Hepatocyte (in vitro differentiated cells): ENCODE results near the gene TNFSF11. TPM values are rescaled to one million over a fixed set of nuclear protein-coding genes. Genes with fewer than 3 reads are reported as not detected.
"Not testable (repeated sequence)": the region's sequence is repeated elsewhere in the genome, so short reads cannot be mapped to it uniquely, and the experiment has no call there.

Source experiments
- DNase-seq: peaks from one replicate; pipeline ENCODE4 v3.0.0-alpha.2; 2016; ENCODE audit warnings: low spot score
- H2AFZ ChIP-seq: fragments of 200-600 bp; sonication (generic); 2 replicates; pipeline ENCODE4 v1.6.0; 2016; ENCODE audit warnings: antibody characterized with exemption, mild to moderate bottlenecking
- H3K27ac ChIP-seq: fragments of 200-600 bp; sonication (generic); 2 replicates; pipeline ENCODE4 v1.5.1; 2016; ENCODE audit warnings: mild to moderate bottlenecking
- H3K27me3 ChIP-seq: fragments of 200-600 bp; sonication (generic); 2 replicates; pipeline ENCODE4 v1.6.1; 2016
- H3K36me3 ChIP-seq: fragments of 200-600 bp; sonication (generic); replicated peaks from 2 replicates; pipeline ENCODE4 v1.5.1; 2016; ENCODE audit warnings: low read depth; ENCODE audit not compliant: insufficient read depth
- H3K4me1 ChIP-seq: fragments of 200-600 bp; sonication (generic); 2 replicates; pipeline ENCODE4 v1.5.1; 2016; ENCODE audit warnings: mild to moderate bottlenecking, moderate library complexity; ENCODE audit not compliant: insufficient read depth
- H3K4me2 ChIP-seq: fragments of 200-600 bp; sonication (generic); 2 replicates; pipeline ENCODE4 v1.6.0; 2016
- H3K4me3 ChIP-seq: fragments of 200-600 bp; sonication (generic); 2 replicates; pipeline ENCODE4 v1.5.1; 2016; ENCODE audit warnings: mild to moderate bottlenecking
- H3K79me2 ChIP-seq: fragments of 200-600 bp; sonication (generic); 2 replicates; pipeline ENCODE4 v1.6.0; 2017; ENCODE audit warnings: mild to moderate bottlenecking
- H3K9me2 ChIP-seq: fragments of 200-600 bp; sonication (generic); replicated peaks from 2 replicates; pipeline ENCODE4 v1.6.0; 2017; ENCODE audit warnings: mild to moderate bottlenecking; ENCODE audit not compliant: insufficient read depth
- H3K9me3 ChIP-seq: fragments of 200-600 bp; sonication (generic); 2 replicates; pipeline ENCODE4 v1.5.1; 2016; ENCODE audit warnings: low read depth, mild to moderate bottlenecking
- H4K20me1 ChIP-seq: fragments of 200-600 bp; sonication (generic); 2 replicates; pipeline ENCODE4 v1.6.0; 2016; ENCODE audit warnings: mild to moderate bottlenecking; ENCODE audit not compliant: insufficient read depth, poor library complexity, severe bottlenecking
- CTCF ChIP-seq: fragments of 200-600 bp; sonication (generic); IDR thresholded peaks from 2 replicates; pipeline ENCODE4 v1.5.1; 2016; ENCODE audit warnings: antibody characterized with exemption, mild to moderate bottlenecking; ENCODE audit not compliant: poor library complexity
- EZH2 ChIP-seq: fragments of 200-600 bp; sonication (generic); IDR thresholded peaks from 2 replicates; pipeline ENCODE4 v1.6.1; 2016; ENCODE audit warnings: antibody characterized with exemption, mild to moderate bottlenecking, borderline replicate concordance
- EZH2phosphoT487 ChIP-seq: fragments of 200-600 bp; sonication (generic); IDR thresholded peaks from one replicate; pipeline ENCODE4 v1.6.1; 2018; ENCODE audit warnings: antibody characterized with exemption, mild to moderate bottlenecking, low read depth, moderate library complexity; ENCODE audit not compliant: unreplicated experiment, severe bottlenecking
- WGBS: methylation state at CpG from one replicate; pipeline ENCODE4 v1.1.6; 2016; ENCODE audit warnings: low lambda C conversion rate; ENCODE audit errors: missing lambda C conversion rate; 5-methylcytosine and 5-hydroxymethylcytosine counted together
- polyA plus RNA-seq: library from polyadenylated mRNA; unstranded; fragments of >200 nt; fragmentation: Nextera tagmentation; extraction: Ambion mirVana; gene quantifications from 2 replicates; pipeline ENCODE4 v1.2.1, GENCODE V29; 2016
- total RNA-seq: library from RNA; depleted of rRNA; stranded (reverse); fragments of >200 nt; gene quantifications from 2 replicates; pipeline ENCODE4 v1.2.3, GENCODE V29; 2014

Gene TNFSF11
- total and polyA plus RNA-seq, 2 experiments from 2014 or later = 0.83 TPM; not detected in 1

GRCh38 chr13:42551611-42552010, 22.3 kb upstream of the TNFSF11 start:
- no peak for DNase-seq
- TF ChIP-seq EZH2 (no peak), CTCF (no peak)
- no peaks in the 10 kb centered on the region for H3K36me3 ChIP-seq
- H4K20me1 ChIP-seq = no peaks in the 10 kb centered on the region
- no peaks in the 10 kb centered on the region for H3K79me2 ChIP-seq
- 95% methylated on average over 2 of the region's 2 CpGs for WGBS
- H3K27ac ChIP-seq = no peak overlapping the region
- H2AFZ ChIP-seq = no peak overlapping the region
- H3K4me1 ChIP-seq = peaks cover 9% of the 10 kb centered on the region
- no peaks in the 10 kb centered on the region for H3K9me3 ChIP-seq
- H3K4me3 ChIP-seq = no peak overlapping the region
- H3K9me2 ChIP-seq = no peaks in the 10 kb centered on the region
- no peaks in the 10 kb centered on the region for H3K27me3 ChIP-seq
- H3K4me2 ChIP-seq = no peak overlapping the region

- no peaks in the 10 kb centered on the region for H3K79me2 ChIP-seq
- WGBS = 71% methylated on average over 3 of the region's 3 CpGs
- H3K27me3 ChIP-seq = no peaks in the 10 kb centered on the region
- no peaks in the 10 kb centered on the region for H4K20me1 ChIP-seq
- H3K9me2 ChIP-seq = no peaks in the 10 kb centered on the region
- no peaks in the 10 kb centered on the region for H3K36me3 ChIP-seq
- peak overlapping the region; percentile 52 for H3K27ac ChIP-seq
- no peaks in the 10 kb centered on the region for H3K9me3 ChIP-seq
- H3K4me2 ChIP-seq = no peak overlapping the region
- no peak overlapping the region for H2AFZ ChIP-seq
- TF ChIP-seq CTCF (no peak), EZH2 (no peak), EZH2phosphoT487 (no peak)
- H3K4me1 ChIP-seq = peaks cover 9% of the 10 kb centered on the region
- DNase-seq = peak; percentile 56
- no peak overlapping the region for H3K4me3 ChIP-seq
These were observed 20.6 kb upstream of the TNFSF11 start for GRCh38 chr13:42553098-42554046.

GRCh38 chr13:42559057-42559456, 14.9 kb upstream of the TNFSF11 start:
- TF ChIP-seq EZH2 = no peak
- H3K4me3 ChIP-seq = no peak overlapping the region

GRCh38 chr13:42559573-42560218, 14.3 kb upstream of the TNFSF11 start:
- H4K20me1 ChIP-seq, H2AFZ ChIP-seq, H3K79me2 ChIP-seq, DNase-seq, H3K27ac ChIP-seq, H3K4me3 ChIP-seq, H3K4me1 ChIP-seq, H3K9me2 ChIP-seq, H3K36me3 ChIP-seq, H3K27me3 ChIP-seq, H3K4me2 ChIP-seq, H3K9me3 ChIP-seq: not testable (repeated sequence)
- 97% methylated on average over 30 of the region's 36 CpGs for WGBS

More at GRCh38 chr13:42559057-42559456, 14.9 kb upstream of the TNFSF11 start:
- Histone ChIP-seq H3K9me2 (no peaks in the 10 kb centered on the region), H3K79me2 (no peaks in the 10 kb centered on the region), H3K36me3 (no peaks in the 10 kb centered on the region), H3K4me2 (no peak overlapping the region), H3K4me1 (peaks cover 6% of the 10 kb centered on the region), H2AFZ (no peak overlapping the region), H3K9me3 (no peaks in the 10 kb centered on the region), H4K20me1 (no peaks in the 10 kb centered on the region), H3K27ac (no peak overlapping the region), H3K27me3 (no peaks in the 10 kb centered on the region)
- DNase-seq = no peak

DNA sequence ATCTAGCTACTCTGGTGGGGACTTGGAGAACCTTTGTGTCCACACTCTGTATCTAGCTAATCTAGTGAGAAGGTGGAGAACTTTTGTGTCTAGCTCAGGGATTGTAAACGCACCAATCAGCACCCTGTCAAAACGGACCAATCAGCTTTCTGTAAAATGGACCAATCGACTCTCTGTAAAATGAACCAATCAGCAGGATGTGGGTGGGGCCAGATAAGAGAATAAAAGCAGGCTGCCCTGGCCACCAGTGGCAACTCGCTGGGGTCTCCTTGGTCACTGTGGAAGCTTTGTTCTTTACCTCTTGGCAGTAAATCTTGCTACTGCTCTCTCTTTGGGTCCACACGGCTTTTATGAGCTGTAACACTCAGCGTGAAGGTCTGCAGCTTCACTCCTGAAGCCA, 13.6 kb upstream of the TNFSF11 start:
- not testable (repeated sequence) for H3K9me2 ChIP-seq, H3K79me2 ChIP-seq, DNase-seq, H4K20me1 ChIP-seq, H2AFZ ChIP-seq, H3K4me1 ChIP-seq, H3K36me3 ChIP-seq, H3K4me3 ChIP-seq, H3K27ac ChIP-seq, H3K27me3 ChIP-seq, H3K4me2 ChIP-seq, H3K9me3 ChIP-seq
- WGBS = 78% methylated on average over 6 of the region's 6 CpGs
